Measurements from ENCODE around the gene MRPS11.
A peak's percentile ranks its signal among the peaks of the same experiment; 100 is the strongest.
"Not testable (repeated sequence)": the region's sequence is repeated elsewhere in the genome, so short reads cannot be mapped to it uniquely, and the experiment has no call there.

The MRPS11 gene

DNA sequence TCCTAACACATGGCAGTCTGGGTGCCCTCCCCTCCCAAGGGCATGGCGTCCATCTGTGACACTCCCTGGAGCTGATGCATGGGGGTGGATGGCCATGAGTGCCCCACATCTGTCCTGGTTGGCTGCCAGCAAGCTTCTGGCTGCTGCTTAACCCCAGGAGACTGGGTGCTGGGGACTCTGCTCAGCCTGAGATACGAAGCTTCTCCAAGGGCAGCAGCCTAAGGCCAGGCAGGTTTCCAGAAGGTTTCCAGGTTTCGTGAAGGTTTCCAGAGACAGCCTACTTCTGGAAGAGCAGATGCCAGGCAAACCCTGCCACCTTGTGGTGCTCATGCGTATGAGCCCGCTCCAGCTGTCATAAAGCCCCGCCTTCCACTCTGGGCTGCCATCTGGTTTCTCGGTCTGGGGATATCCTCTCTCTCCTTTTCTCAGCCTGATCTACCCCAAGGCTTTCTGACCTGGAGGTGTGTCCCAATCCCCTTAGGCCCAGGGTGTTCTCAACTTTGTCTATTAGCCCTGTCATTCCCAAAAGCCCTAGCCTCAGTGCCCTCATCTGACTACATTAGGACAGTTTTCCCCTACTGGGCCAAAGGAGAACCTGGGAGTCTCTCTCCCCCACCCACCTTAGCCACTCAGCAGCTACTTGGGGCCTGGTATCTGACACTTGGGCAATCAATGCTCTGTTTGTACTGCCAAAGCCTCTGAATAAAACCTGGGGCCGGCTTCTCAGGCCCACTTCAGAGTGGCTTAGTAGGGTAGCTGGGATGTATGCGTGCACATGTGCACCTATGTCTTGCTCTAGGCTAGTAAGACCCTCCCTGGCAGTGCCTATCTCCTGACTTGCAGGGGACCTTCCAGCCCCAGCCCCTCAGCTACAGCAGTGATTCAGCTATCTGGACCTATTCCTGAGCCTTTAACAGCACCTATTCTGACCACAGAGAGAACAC is 12.4 kb upstream of the MRPS11 start:
- peak; percentile 74 for DNase-seq (ENCODE audit: low spot score)

DNA sequence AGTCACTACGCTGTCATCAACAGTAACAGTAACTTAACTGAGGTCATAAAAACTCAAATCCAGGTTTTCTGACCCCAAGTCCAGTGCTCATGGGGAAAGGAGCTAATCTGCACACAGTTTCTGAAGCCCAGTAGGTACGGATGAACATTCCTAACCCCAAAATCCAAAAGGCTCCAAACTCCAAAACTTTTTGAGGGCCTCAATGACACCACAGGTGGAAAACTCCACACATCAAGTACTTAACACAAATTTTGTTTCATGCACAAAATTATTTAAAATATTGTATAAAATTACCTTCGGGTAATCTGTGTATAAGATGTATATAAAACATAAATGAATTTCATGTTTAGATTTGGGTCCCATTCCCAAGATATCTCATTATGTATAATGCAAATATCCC is 10.8 kb upstream of the MRPS11 start:
- no peak for DNase-seq (ENCODE audit: low spot score)

DNA sequence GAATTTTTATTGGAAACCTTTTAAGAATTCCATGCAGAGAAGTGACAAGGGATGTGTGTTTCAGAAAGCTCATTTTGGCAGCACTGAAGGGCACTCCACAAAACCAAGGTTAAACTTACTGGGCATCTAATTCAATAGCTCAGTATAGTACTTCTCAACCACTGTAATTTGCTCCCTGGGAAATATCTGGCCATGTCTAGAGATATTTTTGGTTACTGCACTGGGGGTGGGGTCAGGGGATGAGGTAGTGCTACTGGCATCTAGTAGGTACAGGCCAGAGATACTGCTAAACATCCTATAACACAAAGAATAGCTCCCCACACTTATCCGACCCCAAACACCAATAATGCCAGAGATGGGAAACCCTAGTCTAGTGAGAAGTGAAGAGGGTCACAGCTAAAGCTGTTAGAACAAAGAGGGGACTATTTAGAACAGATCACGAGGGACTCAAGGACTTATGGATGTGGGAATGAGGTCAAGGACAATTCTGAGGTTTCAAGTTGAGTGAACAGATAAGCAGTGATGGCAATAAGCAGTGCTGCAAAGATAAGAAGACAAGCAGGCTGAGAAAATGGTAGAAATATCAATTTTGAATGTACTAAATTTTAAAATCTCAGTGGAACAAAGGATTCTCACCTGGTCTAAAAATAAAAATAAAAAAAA is 3.5 kb upstream of the MRPS11 start:
- DNase-seq (ENCODE audit: low spot score): no peak

DNA sequence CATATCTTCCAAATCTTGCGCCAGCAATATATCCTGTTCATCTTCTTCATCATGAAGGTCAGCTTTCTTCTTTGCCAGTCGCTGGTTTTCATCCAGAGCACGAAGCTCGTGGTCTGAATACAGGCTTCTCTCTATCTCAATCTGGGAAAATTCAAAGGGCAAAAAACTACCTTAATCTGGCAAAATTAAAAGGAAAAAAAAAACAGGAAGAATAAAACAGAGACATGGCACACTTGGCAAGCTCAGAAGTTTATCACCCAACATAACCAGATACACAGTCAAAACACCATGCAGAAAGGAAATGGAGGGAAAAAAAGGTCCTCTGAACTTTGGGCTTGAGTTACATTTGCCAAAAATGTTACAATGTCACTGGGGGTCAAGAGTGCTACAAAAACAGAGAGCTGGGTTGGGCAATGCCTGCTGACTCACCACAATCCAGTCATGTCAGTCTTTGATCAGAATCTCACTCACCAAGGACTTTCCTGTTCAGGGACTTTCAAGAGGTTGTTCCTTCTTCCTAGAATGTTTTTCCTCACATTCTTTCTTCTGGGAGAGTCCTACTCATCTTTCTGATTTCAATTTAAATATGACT is 1.8 kb upstream of the MRPS11 start:
- DNase-seq (ENCODE audit: low spot score): no peak

DNA sequence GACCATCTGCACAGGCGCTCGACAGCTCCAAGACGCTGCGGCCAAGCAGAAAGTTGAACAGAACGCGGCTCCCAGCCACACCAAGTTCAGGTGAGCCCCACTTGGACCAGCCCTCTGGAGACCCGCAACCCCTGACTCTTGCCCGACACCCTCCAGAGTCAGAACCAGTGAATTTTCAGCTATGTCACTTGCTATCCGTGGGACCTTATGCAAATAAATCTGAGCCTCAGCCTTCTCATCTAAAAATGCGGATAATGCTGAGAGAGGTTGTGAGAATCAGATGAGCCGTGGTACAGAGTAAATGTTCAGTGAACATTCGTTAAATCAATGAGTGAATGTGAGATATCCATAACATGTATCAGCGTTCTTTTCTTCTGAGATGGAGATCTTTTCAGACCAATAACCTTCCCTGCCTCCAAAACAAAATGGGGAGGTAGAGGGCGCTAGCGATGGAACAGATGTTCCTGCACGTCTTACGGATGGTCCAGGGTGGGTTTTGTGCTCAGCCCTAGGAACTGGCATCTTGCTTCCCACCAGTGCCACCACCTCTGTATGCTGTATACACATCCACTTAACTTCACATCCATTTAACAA is 524 bp downstream of the MRPS11 start:
- no peak for DNase-seq (ENCODE audit: low spot score)

DNA sequence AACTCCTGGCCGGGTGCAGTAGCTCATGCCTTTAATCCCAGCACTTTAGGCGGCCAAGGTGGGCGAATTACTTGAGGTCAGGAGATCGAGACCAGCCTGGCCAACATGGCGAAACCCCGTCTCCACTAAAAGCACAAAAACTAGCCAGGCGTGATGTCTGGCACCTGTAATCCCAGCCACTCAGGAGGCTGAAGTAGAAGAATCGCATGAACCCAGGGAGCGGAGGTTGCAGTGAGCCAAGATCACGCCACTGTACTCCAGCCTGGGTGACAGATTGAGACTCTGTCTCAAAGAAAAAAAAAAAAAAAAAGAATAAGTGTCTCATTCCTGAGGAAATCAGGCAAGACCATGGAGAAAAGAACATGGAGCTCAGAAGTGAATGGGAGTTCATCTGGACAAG is 1.2 kb downstream of the MRPS11 start:
- DNase-seq (ENCODE audit: low spot score): not testable (repeated sequence)

DNA sequence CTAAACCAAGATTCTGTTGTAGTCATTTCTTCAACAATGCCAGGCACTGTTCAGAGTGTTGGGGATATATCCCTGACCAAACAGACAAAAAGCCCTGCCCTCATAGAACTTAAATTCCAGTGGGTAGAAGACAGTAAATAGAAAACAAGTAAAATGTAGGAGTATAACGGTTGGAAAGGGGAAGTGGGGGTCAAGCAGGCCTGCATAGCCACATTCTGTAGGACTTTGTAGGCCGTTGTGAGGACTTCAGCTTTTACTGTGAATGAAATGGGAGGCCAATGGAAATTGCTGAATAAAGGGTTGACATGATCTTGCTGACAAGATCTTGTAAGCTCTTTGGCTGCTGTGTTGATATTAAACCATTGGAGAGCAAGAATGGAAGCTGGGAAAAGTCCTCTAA is 1.8 kb downstream of the MRPS11 start:
- DNase-seq (ENCODE audit: low spot score): no peak

DNA sequence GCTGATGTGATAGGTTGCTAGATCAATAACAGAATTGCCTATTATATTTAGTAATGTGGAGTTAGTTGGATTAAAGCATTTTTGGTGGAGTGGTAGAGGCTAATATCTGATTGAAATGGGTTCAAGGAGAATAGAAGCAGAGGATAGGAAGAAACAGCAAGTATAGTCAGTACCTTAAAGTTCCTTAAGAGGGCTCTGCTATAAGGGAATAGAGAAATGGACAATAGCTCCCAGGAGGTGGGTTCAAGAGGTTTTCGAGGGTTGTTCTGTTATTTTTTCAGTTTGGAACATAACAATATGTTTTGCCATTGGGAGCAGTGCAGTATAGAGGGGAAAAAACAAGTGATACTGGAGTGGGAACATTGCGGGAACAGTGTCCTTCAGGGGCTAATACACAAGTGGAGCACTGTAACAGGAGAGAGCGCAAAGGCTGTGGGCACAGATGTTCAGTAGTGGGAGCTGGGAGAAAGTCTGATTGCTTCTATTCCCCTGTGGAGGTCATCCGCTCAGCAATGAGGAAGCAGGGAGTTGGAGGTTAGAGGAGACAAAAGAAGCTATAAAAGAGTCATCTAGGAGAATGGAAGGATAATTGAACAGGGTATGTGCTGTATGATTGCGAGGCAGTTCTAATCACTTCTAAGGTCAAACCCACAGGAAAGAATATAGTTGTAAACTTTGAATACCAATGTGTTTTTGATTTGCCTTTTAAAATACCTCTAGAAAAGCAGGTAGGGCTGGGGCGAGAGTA is 3.3 kb downstream of the MRPS11 start:
- no peak for DNase-seq (ENCODE audit: low spot score)

DNA sequence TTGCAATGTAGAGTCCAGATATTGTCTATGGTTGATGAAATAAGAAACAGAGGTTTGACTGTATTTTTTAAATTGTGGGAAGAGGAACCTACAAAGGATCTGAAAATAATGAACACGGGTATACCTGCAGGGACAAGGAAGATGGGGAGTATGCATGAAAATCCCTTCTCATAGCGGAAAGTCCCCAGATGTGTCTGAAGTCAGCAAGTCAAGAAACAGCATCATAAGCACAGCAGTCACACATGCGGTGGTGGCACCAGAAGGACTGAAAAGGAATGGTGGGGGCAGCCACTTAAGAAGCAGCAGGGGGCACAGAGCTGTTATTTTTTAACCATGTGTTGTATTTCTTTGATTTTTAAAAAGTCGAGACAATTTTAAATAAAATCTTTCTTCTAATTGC is 4.7 kb downstream of the MRPS11 start:
- DNase-seq (ENCODE audit: low spot score): no peak

DNA sequence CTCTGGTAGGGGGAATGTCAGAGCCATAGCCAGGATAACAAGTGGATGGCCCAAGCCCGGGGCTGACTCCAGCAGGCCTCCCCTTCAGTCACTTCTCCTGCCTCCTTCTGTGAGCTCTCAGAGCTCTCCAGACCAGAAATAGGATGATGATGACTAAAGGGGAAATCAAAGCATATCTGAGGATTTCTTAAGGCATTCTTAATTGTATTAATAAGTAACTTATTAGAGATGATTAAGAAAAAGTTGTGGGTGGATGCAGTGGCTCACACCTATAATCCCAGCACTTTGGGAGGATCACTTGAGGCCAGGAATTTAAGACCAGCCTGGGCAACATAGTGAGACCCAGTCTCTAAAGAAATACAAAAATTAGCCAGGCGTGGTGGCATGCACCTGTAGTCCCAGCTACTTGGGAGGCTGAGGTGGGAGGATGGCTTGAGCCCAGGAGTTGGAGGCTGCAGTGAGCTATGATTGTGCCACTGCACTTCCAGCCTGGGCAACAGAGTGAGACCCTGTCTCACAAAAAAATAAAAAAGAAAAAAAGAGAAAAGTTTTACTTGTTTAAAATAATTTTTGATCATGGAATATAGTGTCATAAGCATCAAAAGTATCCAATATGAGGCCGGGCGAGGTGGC is 6.3 kb downstream of the MRPS11 start:
- not testable (repeated sequence) for DNase-seq (ENCODE audit: low spot score)

DNA sequence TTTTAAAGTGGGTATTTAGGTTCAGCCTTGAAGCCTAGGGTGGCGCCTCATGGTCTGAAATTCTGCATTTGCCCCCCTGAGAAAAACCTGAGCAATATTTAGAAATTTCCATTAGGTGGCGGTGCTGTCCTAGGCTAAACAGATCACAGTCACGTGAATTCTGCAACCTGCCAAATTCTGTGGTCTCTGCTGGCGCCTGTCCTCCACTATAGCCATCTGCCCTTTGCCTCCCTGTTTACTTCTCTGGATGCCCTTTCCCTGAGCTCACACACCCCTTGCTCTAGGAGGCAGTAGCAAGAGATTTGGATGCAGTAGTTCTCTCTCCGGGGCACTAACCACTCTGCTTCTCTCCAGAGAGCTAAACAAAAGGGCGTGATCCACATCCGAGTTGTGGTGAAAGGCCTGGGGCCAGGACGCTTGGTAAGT is 9.1 kb downstream of the MRPS11 start:
- DNase-seq (ENCODE audit: low spot score): peak; percentile 61

DNA sequence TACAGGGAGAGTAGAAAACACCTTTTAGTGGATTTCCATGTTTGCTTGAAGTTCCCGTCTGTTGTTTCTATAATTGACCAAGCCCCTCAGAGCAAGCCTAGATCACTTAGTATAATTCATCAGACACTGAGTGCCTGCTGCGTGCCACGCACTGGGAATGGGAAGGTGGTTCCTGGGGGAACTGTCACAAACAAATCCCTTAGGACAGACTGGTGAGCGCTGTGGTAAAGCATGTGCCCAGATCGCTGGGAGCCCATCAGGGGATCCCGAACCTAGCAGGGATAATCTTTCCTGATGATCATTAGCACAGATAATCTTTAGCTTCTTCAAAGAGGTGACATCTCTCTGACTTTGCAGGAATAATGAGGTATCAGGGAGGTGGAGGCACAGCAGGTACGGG is 9.6 kb downstream of the MRPS11 start:
- no peak for DNase-seq (ENCODE audit: low spot score)

DNA sequence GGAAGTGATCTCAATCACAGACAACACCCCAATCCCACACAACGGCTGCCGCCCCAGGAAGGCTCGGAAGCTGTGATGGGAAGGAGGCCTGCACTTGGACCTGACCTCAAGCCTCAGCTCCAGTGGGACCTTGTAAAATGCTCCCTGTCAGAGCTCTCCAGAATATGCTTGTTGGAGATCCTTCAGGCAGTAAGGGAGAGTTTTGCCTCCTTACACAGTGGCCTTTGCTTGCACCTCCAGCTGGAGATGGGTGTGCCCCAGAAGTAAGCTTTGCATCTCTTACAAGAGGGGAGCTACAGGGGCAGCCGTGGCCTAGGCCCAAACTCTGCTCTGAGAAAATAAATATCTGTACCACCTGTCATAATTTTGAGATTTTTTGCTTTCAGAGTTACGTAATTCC is 10.4 kb downstream of the MRPS11 start:
- DNase-seq (ENCODE audit: low spot score): no peak

DNA sequence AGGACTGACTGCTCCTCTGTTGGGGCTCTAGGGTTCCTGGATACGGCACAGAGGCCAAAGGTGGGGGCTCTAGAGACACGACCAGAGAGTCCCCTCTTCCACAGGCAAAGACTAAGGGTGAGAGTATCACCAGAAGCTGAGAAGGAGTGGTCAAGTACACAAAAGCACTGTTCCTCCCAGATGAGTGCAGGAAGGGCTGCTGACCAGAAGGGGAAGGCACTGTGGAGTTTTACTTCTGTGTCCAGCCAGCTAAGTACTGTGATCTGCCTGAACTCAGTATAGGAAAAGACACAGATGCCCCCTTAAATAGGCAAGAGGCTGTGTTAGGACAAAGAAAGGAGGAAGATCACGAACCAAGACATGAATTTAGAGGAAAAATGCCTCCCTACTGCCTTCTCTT is 11.7 kb downstream of the MRPS11 start:
- no peak for DNase-seq (ENCODE audit: low spot score)

DNA sequence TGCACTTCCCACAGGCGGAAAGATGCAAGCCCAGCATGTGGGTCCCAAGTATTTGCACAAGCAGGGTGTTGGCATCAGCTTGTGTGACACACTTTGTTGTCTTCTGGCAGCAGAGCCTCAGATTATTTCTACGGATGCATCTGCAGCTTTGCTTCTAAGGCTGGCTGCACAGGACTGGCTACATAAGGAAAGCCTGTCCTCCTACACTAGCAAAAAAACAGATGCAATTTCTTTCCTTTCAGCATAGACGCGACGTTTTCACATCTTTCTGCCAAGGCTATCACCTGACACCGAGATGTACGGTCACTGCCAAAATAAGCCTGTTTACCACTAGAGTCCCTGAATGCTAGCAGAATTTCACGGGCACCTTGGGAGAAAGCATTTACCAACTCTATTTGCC is 13.5 kb downstream of the MRPS11 start:
- DNase-seq (ENCODE audit: low spot score): no peak

DNA sequence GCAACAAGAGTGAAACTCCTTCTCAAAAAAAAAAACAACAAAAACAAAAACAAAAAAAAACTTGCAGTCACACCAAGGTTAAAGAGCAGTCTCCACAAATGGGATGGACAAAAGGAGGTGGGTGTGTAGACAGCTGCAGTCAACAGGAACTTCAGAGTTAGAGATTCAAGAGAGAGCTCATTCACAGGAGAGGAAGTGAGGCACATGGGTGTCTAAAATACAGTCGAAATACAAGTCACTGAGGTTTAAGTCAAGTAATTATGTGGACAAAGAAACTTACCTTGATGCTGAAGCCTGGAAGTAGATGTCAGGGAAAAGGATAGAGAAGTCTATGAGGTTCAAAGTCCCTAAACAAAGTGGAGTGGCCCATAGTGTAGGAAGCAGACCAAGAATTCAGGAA is 14.8 kb downstream of the MRPS11 start:
- DNase-seq (ENCODE audit: low spot score): no peak

DNA sequence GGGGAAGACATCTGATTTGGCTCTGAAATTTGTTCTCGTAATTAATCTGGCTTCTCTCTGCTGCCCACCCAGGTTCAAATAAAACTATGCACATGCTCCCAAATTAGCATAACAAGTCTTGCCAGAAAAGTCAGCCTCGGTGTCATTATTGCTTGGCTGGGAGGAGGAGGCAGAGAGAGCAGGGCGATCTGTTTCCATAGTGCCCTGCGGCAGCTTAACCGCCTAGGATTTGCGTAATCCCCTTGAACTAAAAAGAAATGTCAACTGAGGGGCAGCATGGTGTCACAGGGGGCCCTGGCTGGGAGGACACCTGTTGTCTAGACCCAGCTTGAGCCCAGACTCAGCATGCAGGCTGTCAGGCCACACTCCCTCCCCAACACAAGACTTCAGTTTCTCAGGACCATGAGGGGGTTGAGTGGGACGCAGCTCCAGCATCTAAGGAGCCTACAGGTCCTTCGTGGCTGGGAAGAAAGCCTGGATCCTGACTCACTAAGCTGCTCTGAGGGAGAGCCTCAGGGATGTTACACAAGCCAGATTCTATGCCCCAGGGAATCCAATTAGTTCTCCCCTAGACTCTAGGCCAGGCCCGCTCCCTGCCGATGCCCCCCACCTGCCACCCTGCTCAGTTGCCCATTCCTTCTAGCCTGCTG is 17.3 kb downstream of the MRPS11 start:
- DNase-seq (ENCODE audit: low spot score): peak; percentile 86

DNA sequence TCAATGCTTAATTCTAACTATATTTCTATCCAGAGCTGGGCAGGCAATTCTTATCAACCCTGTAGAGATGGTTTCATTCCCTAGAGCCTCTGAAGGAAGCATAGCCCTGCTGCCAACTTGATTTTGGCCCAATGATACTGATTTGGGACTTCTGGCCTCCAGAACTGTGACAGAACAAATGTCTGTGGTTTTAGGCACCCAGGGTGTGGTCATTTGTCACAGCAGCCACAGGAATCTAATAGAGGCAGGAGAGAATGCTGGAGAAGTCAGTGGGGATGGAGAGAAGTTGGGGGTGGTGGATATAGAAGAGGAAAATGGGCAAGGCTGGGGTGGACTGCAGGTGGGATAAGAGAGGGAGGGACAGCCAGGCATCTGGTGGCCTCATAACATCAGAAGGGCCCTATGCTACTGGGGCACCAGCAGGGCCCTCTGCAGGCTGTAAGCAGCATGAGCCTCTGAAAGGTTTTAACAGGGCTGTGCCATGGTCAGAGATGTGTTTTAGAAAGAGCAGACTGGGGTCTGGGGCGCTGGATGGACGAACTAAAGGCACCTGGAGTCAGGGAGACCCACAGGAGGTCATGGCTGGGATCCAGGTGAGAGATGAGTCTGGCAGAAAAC is 19.8 kb downstream of the MRPS11 start:
- no peak for DNase-seq (ENCODE audit: low spot score)

DNA sequence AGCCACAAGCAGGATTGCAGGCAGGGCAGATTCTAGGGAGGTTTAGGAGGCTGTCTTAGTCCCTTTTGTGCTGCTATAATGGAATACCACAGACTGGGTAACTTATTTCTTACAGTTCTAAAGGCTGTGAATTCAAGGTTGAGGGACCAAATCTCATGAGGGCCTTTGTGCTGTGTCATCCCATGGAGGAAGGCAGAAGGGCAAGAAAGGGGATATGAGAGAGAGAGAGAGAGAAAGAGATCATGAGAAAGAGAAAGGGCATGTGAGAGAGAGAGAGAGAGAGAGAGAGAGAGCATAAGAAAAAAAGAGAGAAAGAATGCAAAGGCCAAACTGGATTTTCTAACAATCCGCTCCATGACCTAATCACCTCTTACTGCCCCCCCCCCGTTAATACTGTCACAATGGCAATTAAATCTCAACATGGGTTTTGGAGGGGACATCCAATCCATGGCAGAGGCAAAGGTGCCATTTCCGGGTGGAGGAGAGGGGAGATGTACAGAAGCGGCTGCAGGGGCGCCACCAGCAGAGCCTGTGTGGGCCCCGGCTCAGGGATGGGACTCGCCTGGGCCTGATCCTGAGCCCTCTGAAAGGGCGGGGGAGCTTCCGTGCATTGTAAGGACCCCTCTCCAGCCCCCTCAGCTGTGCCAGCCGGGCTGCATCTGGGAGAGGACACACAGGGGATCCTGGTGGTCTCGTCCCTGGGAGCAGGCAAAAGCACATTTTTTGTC is 20.5 kb downstream of the MRPS11 start:
- no peak for DNase-seq (ENCODE audit: low spot score)

DNA sequence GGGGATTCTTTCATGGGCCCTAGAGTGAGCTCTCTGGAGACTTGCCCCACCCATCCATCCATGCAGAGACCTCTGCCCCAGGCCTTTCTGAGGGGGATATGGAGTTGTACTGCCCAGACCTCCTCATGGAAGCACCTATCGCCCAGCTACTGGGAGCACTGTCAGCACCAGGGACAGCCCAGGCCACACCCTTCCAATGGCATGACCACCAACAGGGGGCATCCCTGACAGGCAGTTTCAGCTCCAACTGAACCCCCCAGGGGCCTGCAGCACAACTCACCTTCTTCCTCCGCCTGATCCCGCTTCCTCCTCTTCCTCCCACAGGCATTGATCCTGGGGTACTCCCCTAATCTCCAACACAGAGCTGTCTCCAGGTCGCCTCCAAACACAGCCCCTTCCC is 21.8 kb downstream of the MRPS11 start:
- DNase-seq (ENCODE audit: low spot score): no peak
